Hindlimb muscle (tissue), 1 donor: ENCODE results near the gene CSGALNACT2. TPM values are rescaled to one million over a fixed set of nuclear protein-coding genes. Genes with fewer than 3 reads are reported as not detected.

Experiments used
- DNase-seq: peaks from one replicate; pipeline ENCODE4 v3.0.0-alpha.2; 2013
- polyA plus RNA-seq: library from polyadenylated mRNA; unstranded; fragments of 120-200 nt; gene quantifications from one replicate; pipeline ENCODE4 v1.2.1, GENCODE V29; 2013; ENCODE audit not compliant: insufficient read length

The CSGALNACT2 gene
- polyA plus RNA-seq, 1 donor = 24.2 TPM

- no peak for DNase-seq
Observed at GRCh38 chr10:43112608-43112961, 25.7 kb upstream of the CSGALNACT2 start.

- DNase-seq = no peak
Observed at GRCh38 chr10:43113201-43114087, 24.8 kb upstream of the CSGALNACT2 start.

GRCh38 chr10:43114088-43114742 lies 24.0 kb upstream of the CSGALNACT2 start:
- no peak for DNase-seq

GRCh38 chr10:43114743-43115611 lies 23.3 kb upstream of the CSGALNACT2 start:
- no peak for DNase-seq

- DNase-seq = no peak
Observed at GRCh38 chr10:43115881-43116595, 22.2 kb upstream of the CSGALNACT2 start.

- DNase-seq = no peak
Observed at GRCh38 chr10:43116596-43116995, 21.6 kb upstream of the CSGALNACT2 start.

- DNase-seq = no peak
Observed at GRCh38 chr10:43117031-43117776, 21.0 kb upstream of the CSGALNACT2 start.

GRCh38 chr10:43117777-43118583 lies 20.3 kb upstream of the CSGALNACT2 start:
- no peak for DNase-seq

- no peak for DNase-seq
Observed at GRCh38 chr10:43118631-43119415, 19.4 kb upstream of the CSGALNACT2 start.

- DNase-seq = no peak
Observed at GRCh38 chr10:43119416-43120115, 18.7 kb upstream of the CSGALNACT2 start.

GRCh38 chr10:43120116-43120928 lies 17.9 kb upstream of the CSGALNACT2 start:
- DNase-seq = no peak

- no peak for DNase-seq
Observed at GRCh38 chr10:43120929-43121314, 17.3 kb upstream of the CSGALNACT2 start.

- DNase-seq = no peak
Observed at GRCh38 chr10:43121444-43121843, 16.8 kb upstream of the CSGALNACT2 start.

- DNase-seq = no peak
Observed at GRCh38 chr10:43122096-43122495, 16.1 kb upstream of the CSGALNACT2 start.

- no peak for DNase-seq
Observed at GRCh38 chr10:43122826-43123225, 15.4 kb upstream of the CSGALNACT2 start.

GRCh38 chr10:43123361-43124093 lies 14.7 kb upstream of the CSGALNACT2 start:
- DNase-seq = no peak

- no peak for DNase-seq
Observed at GRCh38 chr10:43124094-43124521, 14.1 kb upstream of the CSGALNACT2 start.
